GM12878 (cell line): ENCODE measurements around the gene RALGPS1. TPM values are rescaled to one million over a fixed set of nuclear protein-coding genes. Genes with fewer than 3 reads are reported as not detected.

Experiments used
- ATAC-seq: fragments of 200-7000 bp; cut with Tn5 transposase; 3 replicates; pipeline ENCODE4 v1.9.1; 2020; ENCODE audit warnings: mild to moderate bottlenecking, moderate library complexity
- BruUV-seq: library from RNA; stranded (reverse); fragments of 400-500 nt; replicated peaks from 2 replicates; lab custom pipeline; 2021; lab: Mats Ljungman, UMichigan
- CTCF ChIA-PET: fragments of 300-600 bp; sonication (Branson Sonifier 250); formaldehyde crosslinking; extraction: SDS; loops from one replicate; lab custom pipeline; 2021; ENCODE audit warnings: inconsistent platforms; lab: Yijun Ruan, JAX
- POLR2A ChIA-PET: fragments of 350-600 bp; formaldehyde crosslinking; extraction: SDS; loops from one replicate; lab custom pipeline; 2021; ENCODE audit warnings: inconsistent platforms; lab: Charles Lee
- RAD21 ChIA-PET: fragments of 300-600 bp; sonication (Branson Sonifier 250); formaldehyde crosslinking; loops from one replicate; lab custom pipeline; 2023; ENCODE audit warnings: antibody characterized with exemption; ENCODE audit not compliant: unreplicated experiment; lab: Charles Lee
- SMC1A ChIA-PET: fragments of 300-600 bp; sonication (Branson Sonifier 250); formaldehyde crosslinking; loops from one replicate; lab custom pipeline; 2023; ENCODE audit not compliant: unreplicated experiment, uncharacterized antibody; lab: Charles Lee
- DNase-seq: peaks from one replicate; pipeline ENCODE4 v3.0.0-alpha.2; 2011; ENCODE audit warnings: low read depth, low spot score
- FAIRE-seq: peaks from 3 replicates; lab custom pipeline; 2011; peaks lifted over from hg19 to GRCh38; lab: Jason Lieb, UNC
- H2AFZ ChIP-seq: 2 replicates; pipeline ENCODE4 v1.6.0; 2011; ENCODE audit warnings: low read depth, low read length, control low read depth; ENCODE audit not compliant: control insufficient read depth
- H3K27ac ChIP-seq: 2 replicates; pipeline ENCODE4 v1.5.1; 2011; ENCODE audit warnings: control low read depth; ENCODE audit not compliant: control insufficient read depth, insufficient read depth
- H3K27me3 ChIP-seq, 2 experiments: replicated peaks in 1 of 2; 2 replicates each; pipeline versions ENCODE4 v1.6.0 to v1.6.1; 2011; ENCODE audit warnings: low read length in 1 of 2; ENCODE audit not compliant: control insufficient read depth in 2 of 2, insufficient read depth in 2 of 2
- H3K36me3 ChIP-seq, 2 experiments: 2 replicates each; pipeline ENCODE4 v1.5.1; 2011; ENCODE audit warnings: low read length in 1 of 2; ENCODE audit not compliant: control insufficient read depth in 2 of 2, insufficient read depth in 2 of 2
- H3K4me1 ChIP-seq: 2 replicates; pipeline ENCODE4 v1.6.1; 2011; ENCODE audit warnings: mild to moderate bottlenecking, low read length, moderate library complexity, mixed read lengths; ENCODE audit not compliant: control insufficient read depth, insufficient read depth
- H3K4me2 ChIP-seq: 2 replicates; pipeline ENCODE4 v1.6.0; 2011; ENCODE audit warnings: control low read depth; ENCODE audit not compliant: control insufficient read depth, insufficient read depth
- H3K4me3 ChIP-seq: fragments of 200-600 bp; sonication (generic); 2 replicates; pipeline ENCODE4 v1.5.1; 2016
- H3K79me2 ChIP-seq: 2 replicates; pipeline ENCODE4 v1.6.0; 2011; ENCODE audit warnings: low read length; ENCODE audit not compliant: control insufficient read depth, insufficient read depth
- H3K9ac ChIP-seq: 2 replicates; pipeline ENCODE4 v1.8.0; 2011; ENCODE audit warnings: low read length, control low read depth, mixed read lengths; ENCODE audit not compliant: control insufficient read depth, insufficient read depth
- H3K9me3 ChIP-seq: replicated peaks from 3 replicates; pipeline ENCODE4 v1.5.1; 2011; ENCODE audit warnings: mild to moderate bottlenecking, low read length; ENCODE audit not compliant: control insufficient read depth, insufficient read depth
- H4K20me1 ChIP-seq: 2 replicates; pipeline ENCODE4 v1.6.0; 2011; ENCODE audit not compliant: control insufficient read depth, insufficient read depth
- ASH2L ChIP-seq: fragments of 300-600, 200-600 bp; sonication (generic); IDR thresholded peaks from 2 replicates; pipeline ENCODE4 v1.6.1; 2017; ENCODE audit warnings: low read depth, mild to moderate bottlenecking, borderline replicate concordance
- EP300 ChIP-seq, 2 experiments: fragments of 150-350 bp in 1 of 2; IDR thresholded peaks; 2 replicates each; pipeline ENCODE4 v1.6.1; 2011 to 2012; ENCODE audit warnings: low read depth in 2 of 2, low read length in 2 of 2, borderline replicate concordance in 1 of 2, improper control_type of control experiment in 1 of 2, inconsistent platforms in 1 of 2; ENCODE audit not compliant: control insufficient read depth in 1 of 2
- EZH2 ChIP-seq: IDR thresholded peaks from 2 replicates; pipeline ENCODE4 v1.6.1; 2012; ENCODE audit warnings: low read depth, mild to moderate bottlenecking, control low read depth, inconsistent platforms, low read length, borderline replicate concordance; ENCODE audit not compliant: control insufficient read depth
- FOS ChIP-seq: IDR thresholded peaks from 3 replicates; pipeline ENCODE4 v1.6.1; 2011; ENCODE audit warnings: borderline replicate concordance; ENCODE audit not compliant: insufficient read length; ENCODE audit errors: extremely low read depth
- KLF5 ChIP-seq: fragments of 450-650 bp; IDR thresholded peaks from 2 replicates; pipeline ENCODE4 v1.6.1; 2014; ENCODE audit warnings: mild to moderate bottlenecking; ENCODE audit not compliant: partially characterized antibody
- MYC ChIP-seq: IDR thresholded peaks from 2 replicates; pipeline ENCODE4 v1.6.1; 2011; ENCODE audit warnings: mild to moderate bottlenecking, low read length, moderate library complexity, inconsistent platforms; ENCODE audit not compliant: insufficient read depth, insufficient replicate concordance, insufficient read length, severe bottlenecking
- REST ChIP-seq: IDR thresholded peaks from 2 replicates; pipeline ENCODE4 v1.6.1; 2012; ENCODE audit warnings: mild to moderate bottlenecking, low read depth, low read length
- SP1 ChIP-seq: IDR thresholded peaks from one replicate; pipeline ENCODE4 v1.6.1; 2011; ENCODE audit warnings: low read depth, low read length
- ZBED1 ChIP-seq: IDR thresholded peaks from 2 replicates; pipeline ENCODE4 v1.6.1; 2016; ENCODE audit warnings: borderline replicate concordance
- ZNF687 ChIP-seq: fragments of 450-650 bp; IDR thresholded peaks from 2 replicates; pipeline ENCODE4 v1.6.1; 2017; ENCODE audit warnings: mild to moderate bottlenecking, moderate library complexity
- WGBS: methylation state at CpG from one replicate; pipeline ENCODE4 v1.1.6; 2016; ENCODE audit warnings: low lambda C conversion rate; ENCODE audit not compliant: insufficient replicate concordance, insufficient coverage; ENCODE audit errors: missing lambda C conversion rate; 5-methylcytosine and 5-hydroxymethylcytosine counted together
- in situ Hi-C: fragments of 300-500 bp; cut with MboI; formaldehyde crosslinking; loops from 9 replicates; pipeline ENCODE4 v1.14.3; 2018; ENCODE audit warnings: mixed read lengths
- intact Hi-C: fragments of 100-400 bp; cut with micrococcal nuclease; formaldehyde crosslinking; loops from one replicate; pipeline ENCODE4 v1.14.2; 2022; ENCODE audit not compliant: unreplicated experiment
- polyA plus RNA-seq, 11 experiments: library from polyadenylated mRNA; depleted of rRNA in 4 of 11; unstranded in 6 of 11; stranded (reverse) in 5 of 11; fragments of >200 nt; fragmentation: Nextera tagmentation in 4 of 11; fragmentation: Illumina TruSeq in 1 of 11; extraction: Ambion mirVana in 4 of 11; extraction: Trizol in 1 of 11; gene quantifications; 1 replicate in 1 of 11; 2 replicates in 10 of 11; pipeline versions ENCODE4 v1.2.1 to v1.2.3, GENCODE V29; 2011 to 2016; ENCODE audit warnings: inconsistent platforms in 2 of 11, missing spikeins in 2 of 11, low read depth in 1 of 11
- total RNA-seq, 4 experiments: library from RNA; depleted of rRNA in 3 of 4; stranded (reverse); fragments of >200 nt in 3 of 4; fragmentation: Illumina TruSeq in 1 of 4; extraction: Trizol in 1 of 4; gene quantifications; 2 replicates each; pipeline versions ENCODE4 v1.2.1 to v1.2.3, GENCODE V29; 2013 to 2021

The RALGPS1 gene
- total and polyA plus RNA-seq, 10 of the 15 experiments (the other 5 are each of a cell fraction or from before 2014, with no cell fraction given): 0.13 to 5.6 (median 2.7) TPM

GRCh38 chr9:126902210-126902609 is 12.4 kb upstream of the RALGPS1 start:
- no peak overlapping the region for H3K27ac ChIP-seq
- FAIRE-seq (no peak), ATAC-seq (no peak), DNase-seq (no peak)
- no peaks in the 10 kb centered on the region; a peak in 1 of 4 replicates for H3K27me3 ChIP-seq
- ChIA-PET CTCF (interaction anchor here (1.4 kb wide), 1 partner anchor 12 kb away, joined by 3 read pairs; the partner anchor contains the start of gene RALGPS1), POLR2A (interaction anchor here (0.9 kb wide), 1 partner anchor 36 kb away, joined by 3 read pairs; no protein-coding TSS in a partner anchor), SMC1A (interaction anchor here (0.9 to 1.1 kb wide), 2 partner anchors 12 to 68 kb away, joined by 3 read pairs; partner anchors contain the start of gene RALGPS1), RAD21 (no interaction called here)
- no peak overlapping the region for H2AFZ ChIP-seq
- in situ Hi-C loops: no loop called here
- TF ChIP-seq FOS: no peak
- TF ChIP-seq EZH2: no peak
- no peak for TF ChIP-seq ASH2L
- no peak for TF ChIP-seq KLF5
- TF ChIP-seq ZNF687: no peak
- TF ChIP-seq REST: no peak
- no peak for TF ChIP-seq ZBED1
- TF ChIP-seq SP1: no peak
- TF ChIP-seq MYC: no peak
- no peak for TF ChIP-seq EP300 (IDR thresholded peaks at IDR 0.05; ENCODE audit: borderline replicate concordance in 1 of 2, control insufficient read depth in 1 of 2, low read depth in 2 of 2, low read length in 2 of 2)
- 32% methylated on average over 3 of the region's 3 CpGs for WGBS
- no peak overlapping the region for H3K4me3 ChIP-seq
- H3K9me3 ChIP-seq: peaks cover 7% of the 10 kb centered on the region; the same call in 2 of the 3 replicates
- H4K20me1 ChIP-seq: no peaks in the 10 kb centered on the region
- no peaks in the 10 kb centered on the region for H3K4me1 ChIP-seq
- no peaks in the 10 kb centered on the region for H3K79me2 ChIP-seq
- no peak overlapping the region for H3K9ac ChIP-seq
- H3K4me2 ChIP-seq: no peak overlapping the region
- intact Hi-C loops: no loop called here
- no peaks in the 10 kb centered on the region for H3K36me3 ChIP-seq
- no TSS peak for BruUV-seq
